Thyroid gland (tissue), 4 donors: ENCODE data around the gene DSP. TPM values are rescaled to one million over a fixed set of nuclear protein-coding genes. Genes with fewer than 3 reads are reported as not detected.

Experiments used
- DNase-seq, 2 donors: peaks; one replicate each; pipeline ENCODE4 v3.0.0-alpha.2; 2019
- H3K27ac ChIP-seq, 3 donors: fragments of 200-600 bp; sonication (generic); 1 replicate in 2 of 3; 2 replicates in 1 of 3; pipeline ENCODE4 v1.5.1; 2016 to 2019; ENCODE audit warnings: mild to moderate bottlenecking in 1 of 3, moderate library complexity in 1 of 3
- H3K27me3 ChIP-seq: fragments of 200-600 bp; sonication (generic); one replicate; pipeline ENCODE4 v1.5.1; 2019
- H3K36me3 ChIP-seq, 2 donors: fragments of 200-600 bp; sonication (generic); one replicate each; pipeline ENCODE4 v1.5.1; 2016 to 2019
- H3K4me1 ChIP-seq, 2 donors: fragments of 200-600 bp; sonication (generic); one replicate each; pipeline ENCODE4 v1.5.1; 2017 to 2019
- H3K4me3 ChIP-seq, 3 donors: fragments of 200-600 bp; sonication (generic); replicated peaks in 1 of 3; 1 replicate in 2 of 3; 2 replicates in 1 of 3; pipeline ENCODE4 v1.5.1; 2016; ENCODE audit warnings: mild to moderate bottlenecking in 1 of 3
- H3K9me3 ChIP-seq: fragments of 200-600 bp; sonication (generic); one replicate; pipeline ENCODE4 v1.5.1; 2017
- CTCF ChIP-seq, 6 experiments: fragments of 200-600 bp in 3 of 6; fragments of 450-650 bp in 3 of 6; sonication (generic) in 3 of 6; IDR thresholded peaks; one replicate each; pipeline ENCODE4 v1.5.1; 2016 to 2019; ENCODE audit warnings: antibody characterized with exemption in 6 of 6, mild to moderate bottlenecking in 2 of 6, inconsistent platforms in 1 of 6, moderate library complexity in 1 of 6
- POLR2A ChIP-seq, 2 donors: fragments of 450-650 bp; IDR thresholded peaks; one replicate each; pipeline ENCODE4 v1.6.1; 2017; ENCODE audit warnings: antibody characterized with exemption in 2 of 2, mild to moderate bottlenecking in 2 of 2, moderate library complexity in 1 of 2
- WGBS, 2 donors: methylation state at CpG; one replicate each; pipeline ENCODE4 v1.1.5; 2017; 5-methylcytosine and 5-hydroxymethylcytosine counted together
- intact Hi-C: fragments of 100-400 bp; cut with DNase I; formaldehyde crosslinking; loops from one replicate; pipeline ENCODE4 v1.15.1; 2023
- total RNA-seq, 4 donors: library from RNA; depleted of rRNA; stranded (reverse); fragments of >200 nt; gene quantifications; one replicate each; pipeline ENCODE4 v1.2.3, GENCODE V29; 2016

Gene DSP
- total RNA-seq, 4 donors from 2014 or later, result 122 to 176 (median 145) TPM

DNA sequence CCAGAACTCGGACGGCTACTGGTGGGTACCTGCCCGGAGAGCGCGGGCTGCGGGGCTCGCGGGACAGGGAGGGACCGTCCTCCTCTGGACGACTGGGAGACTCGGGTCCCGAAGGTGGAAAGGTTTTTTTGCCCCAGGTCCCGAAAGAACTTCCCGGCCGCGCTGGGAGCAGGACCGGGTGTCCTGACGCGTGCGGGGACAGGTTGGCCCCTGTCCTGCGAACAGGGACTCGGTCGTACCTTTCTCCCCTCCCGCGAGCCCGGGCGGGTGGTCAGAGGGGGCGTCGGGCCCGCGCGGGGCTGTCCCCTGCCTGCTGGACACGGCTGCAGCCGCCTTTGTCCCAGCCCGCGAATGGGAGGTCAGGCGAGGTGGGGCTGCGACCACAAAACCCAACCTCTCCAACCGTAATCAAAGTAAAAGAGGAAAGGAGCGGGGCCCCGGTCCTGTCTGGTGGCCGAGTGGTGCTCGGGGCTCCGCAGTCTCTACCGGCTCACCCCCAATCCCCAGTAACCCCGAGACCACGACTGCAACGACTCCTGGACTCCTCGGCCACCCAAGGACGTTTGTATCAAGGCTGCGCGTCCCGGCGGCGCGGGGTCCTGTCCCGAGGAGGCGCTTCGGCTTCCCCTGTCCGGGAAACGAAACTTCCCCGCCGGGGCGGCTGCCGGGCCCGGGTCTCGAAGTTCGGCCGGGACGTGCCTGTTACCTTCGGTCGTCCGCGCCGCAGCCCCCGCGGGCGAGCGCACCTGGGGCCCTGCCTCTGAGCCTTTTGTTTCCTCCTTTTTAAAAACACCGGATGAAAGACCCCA lies 798 bp downstream of the DSP start:
- H3K27me3 ChIP-seq, result no peaks in the 10 kb centered on the region
- TF ChIP-seq POLR2A (IDR thresholded peaks at IDR 0.05) (peak in 1 of 2 donors; percentile 29), CTCF (IDR thresholded peaks at IDR 0.05) (no peak)
- no peaks in the 10 kb centered on the region for H3K36me3 ChIP-seq
- peak overlapping the region; percentile 94 to 98 (median 95) for H3K27ac ChIP-seq
- H3K4me3 ChIP-seq, result peak overlapping the region; percentile 21 to 79 (median 76)
- intact Hi-C loops, result no loop called here
- 1% methylated on average over 12 to 45 of the region's 80 CpGs for WGBS, 2 donors
- no peaks in the 10 kb centered on the region for H3K9me3 ChIP-seq
- DNase-seq, result peak; percentile 58 to 59
- H3K4me1 ChIP-seq, result peaks cover 19 to 24% of the 10 kb centered on the region in 2 donors

DNA sequence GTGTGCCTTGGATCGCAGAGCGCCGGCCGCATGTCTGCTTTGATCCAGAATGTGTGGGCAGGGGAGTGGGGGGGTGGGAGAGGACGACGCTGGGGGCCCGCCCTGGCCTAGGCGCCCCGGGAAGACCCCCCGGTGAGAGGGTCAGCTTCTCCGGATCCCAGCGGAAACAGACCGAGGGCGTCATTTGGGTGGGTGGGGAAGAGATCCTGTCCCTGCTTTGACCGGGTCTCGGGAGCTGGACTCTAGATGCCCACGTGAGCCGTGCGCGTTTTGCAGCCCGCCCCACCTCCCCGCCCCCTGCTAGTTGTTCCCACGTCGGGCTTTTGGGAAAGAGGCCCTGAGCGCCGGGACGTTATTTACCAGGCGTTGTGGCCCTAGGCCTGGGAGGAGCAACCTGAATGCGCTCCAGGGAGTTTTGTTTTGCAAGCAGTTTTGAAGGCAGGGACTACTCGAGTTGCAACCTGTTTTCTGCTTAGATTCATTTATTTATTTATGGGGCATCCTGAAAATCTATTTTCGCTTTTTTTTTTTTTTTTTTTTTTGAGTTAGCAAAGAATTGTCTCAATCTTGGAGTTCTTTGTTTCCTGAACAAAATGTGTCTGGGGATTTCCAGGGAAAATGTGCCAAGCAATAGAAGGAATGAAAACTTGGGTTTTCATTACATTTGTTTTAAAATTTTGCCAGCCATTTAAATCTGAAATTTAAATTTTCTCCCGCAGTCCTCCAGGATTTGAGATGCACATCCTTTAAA lies 1.6 kb downstream of the DSP start:
- peak overlapping the region; percentile 21 to 79 (median 76) for H3K4me3 ChIP-seq
- peak; percentile 91 to 92 for DNase-seq
- peak overlapping the region; percentile 94 to 98 (median 95) for H3K27ac ChIP-seq
- no peaks in the 10 kb centered on the region for H3K9me3 ChIP-seq
- intact Hi-C loops, result no loop called here
- H3K4me1 ChIP-seq, result peaks cover 23 to 31% of the 10 kb centered on the region in 2 donors
- no peak for TF ChIP-seq CTCF (IDR thresholded peaks at IDR 0.05)
- TF ChIP-seq POLR2A (IDR thresholded peaks at IDR 0.05), result peak in 1 of 2 donors; percentile 66
- no peaks in the 10 kb centered on the region for H3K27me3 ChIP-seq
- H3K36me3 ChIP-seq, result no peaks in the 10 kb centered on the region
- 2 to 5% methylated on average over 19 to 30 of the region's 32 CpGs for WGBS, 2 donors

GRCh38 chr6:7543789-7544424 lies 2.4 kb downstream of the DSP start:
- Histone ChIP-seq H3K4me3 (peak overlapping the region in 2 of 3 donors; percentile 13 to 79), H3K27ac (peak overlapping the region; percentile 57 to 95 (median 94)), H3K4me1 (peaks cover 28 to 37% of the 10 kb centered on the region in 2 donors), H3K9me3 (no peaks in the 10 kb centered on the region), H3K27me3 (no peaks in the 10 kb centered on the region), H3K36me3 (no peaks in the 10 kb centered on the region)
- 22 to 27% methylated on average over 13 of the region's 13 CpGs for WGBS, 2 donors
- DNase-seq, result peak; percentile 45 to 48
- TF ChIP-seq POLR2A (IDR thresholded peaks at IDR 0.05) (peak in 1 of 2 donors; percentile 22), CTCF (IDR thresholded peaks at IDR 0.05) (no peak)
- intact Hi-C loops, result no loop called here

GRCh38 chr6:7544597-7544996 lies 3.1 kb downstream of the DSP start:
- no peaks in the 10 kb centered on the region for H3K36me3 ChIP-seq
- intact Hi-C loops, result no loop called here
- peaks cover 35 to 44% of the 10 kb centered on the region in 2 donors for H3K4me1 ChIP-seq
- no peaks in the 10 kb centered on the region for H3K9me3 ChIP-seq
- H3K27ac ChIP-seq, result peak overlapping the region; percentile 75 to 95 (median 94)
- no peak overlapping the region for H3K4me3 ChIP-seq
- H3K27me3 ChIP-seq, result no peaks in the 10 kb centered on the region
- no peak for TF ChIP-seq CTCF (IDR thresholded peaks at IDR 0.05)
- TF ChIP-seq POLR2A (IDR thresholded peaks at IDR 0.05), result no peak
- 75 to 76% methylated on average over 3 of the region's 3 CpGs for WGBS, 2 donors
- no peak for DNase-seq
